Measurements from ENCODE around the gene VIP.

- TF ChIP-seq CTCF (conservative IDR thresholded peaks at IDR 0.05; ENCODE audit: low read length), result no peak
- no peak for TF ChIP-seq EZH2phosphoT487 (IDR thresholded peaks at IDR 0.05; ENCODE audit: borderline replicate concordance)
Observed at GRCh38 chr6:152734630-152735029, 16.0 kb upstream of the VIP start.

All from Loucy (cell line).